Measurements from ENCODE around the gene ANO9. TPM values are rescaled to one million over a fixed set of nuclear protein-coding genes. Genes with fewer than 3 reads are reported as not detected.

ANO9 gene
- total RNA-seq, 2 experiments from 2014 or later: 72.6 to 78.9 TPM

- no peak for ATAC-seq
- DNase-seq: no peak
- Mint-ChIP-seq H3K4me3 (no peak overlapping the region), H3K27ac (no peak overlapping the region), H3K27me3 (ENCODE audit: low read depth) (peaks cover 3% of the 10 kb centered on the region), H3K4me1 (ENCODE audit: low read depth) (peaks cover 6% of the 10 kb centered on the region), H3K36me3 (ENCODE audit: low read depth) (no peaks in the 10 kb centered on the region), H3K9me3 (ENCODE audit: insufficient read depth) (no peaks in the 10 kb centered on the region)
- ChIA-PET POLR2A (no interaction called here), CTCF (no interaction called here)
Measured at GRCh38 chr11:380996-381395, 60.8 kb downstream of the ANO9 start.

GRCh38 chr11:380491-380890 is 61.3 kb downstream of the ANO9 start:
- Mint-ChIP-seq H3K4me1 (ENCODE audit: low read depth) (peaks cover 6% of the 10 kb centered on the region), H3K4me3 (no peak overlapping the region), H3K27ac (no peak overlapping the region), H3K27me3 (ENCODE audit: low read depth) (peaks cover 3% of the 10 kb centered on the region), H3K36me3 (ENCODE audit: low read depth) (no peaks in the 10 kb centered on the region), H3K9me3 (ENCODE audit: insufficient read depth) (no peaks in the 10 kb centered on the region)
- ChIA-PET CTCF (no interaction called here), POLR2A (no interaction called here)
- ATAC-seq (no peak), DNase-seq (no peak)

- Mint-ChIP-seq H3K27ac (no peak overlapping the region), H3K4me3 (no peak overlapping the region), H3K27me3 (ENCODE audit: low read depth) (peaks cover 3% of the 10 kb centered on the region), H3K9me3 (ENCODE audit: insufficient read depth) (no peaks in the 10 kb centered on the region), H3K36me3 (ENCODE audit: low read depth) (no peaks in the 10 kb centered on the region), H3K4me1 (ENCODE audit: low read depth) (peaks cover 6% of the 10 kb centered on the region)
- DNase-seq: no peak
- POLR2A ChIA-PET: interaction anchor here (0.9 kb wide), 1 partner anchor 201 kb away, joined by 3 read pairs; no protein-coding TSS in a partner anchor
- CTCF ChIA-PET: no interaction called here
- ATAC-seq: no peak
Measured at GRCh38 chr11:380095-380480, 61.7 kb downstream of the ANO9 start.

- Mint-ChIP-seq H3K4me1 (ENCODE audit: low read depth) (peaks cover 6% of the 10 kb centered on the region), H3K27ac (no peak overlapping the region), H3K36me3 (ENCODE audit: low read depth) (no peaks in the 10 kb centered on the region), H3K27me3 (ENCODE audit: low read depth) (peaks cover 3% of the 10 kb centered on the region), H3K4me3 (no peak overlapping the region), H3K9me3 (ENCODE audit: insufficient read depth) (no peaks in the 10 kb centered on the region)
- CTCF ChIA-PET: no interaction called here
- DNase-seq (no peak), ATAC-seq (no peak)
- POLR2A ChIA-PET: interaction anchor here (0.9 kb wide), 1 partner anchor 202 kb away, joined by 3 read pairs; no protein-coding TSS in a partner anchor
Measured at GRCh38 chr11:379205-380094, 62.4 kb downstream of the ANO9 start.

GRCh38 chr11:377883-378500 is 63.8 kb downstream of the ANO9 start:
- Mint-ChIP-seq H3K27ac (no peak overlapping the region), H3K27me3 (ENCODE audit: low read depth) (peaks cover 3% of the 10 kb centered on the region), H3K9me3 (ENCODE audit: insufficient read depth) (no peaks in the 10 kb centered on the region), H3K4me3 (no peak overlapping the region), H3K36me3 (ENCODE audit: low read depth) (peaks cover 6% of the 10 kb centered on the region), H3K4me1 (ENCODE audit: low read depth) (peaks cover 6% of the 10 kb centered on the region)
- ChIA-PET POLR2A (no interaction called here), CTCF (no interaction called here)
- no peak for ATAC-seq
- DNase-seq: no peak

- DNase-seq (no peak), ATAC-seq (no peak)
- peaks cover 6% of the 10 kb centered on the region for H3K36me3 Mint-ChIP-seq (ENCODE audit: low read depth)
- no peak overlapping the region for H3K4me3 Mint-ChIP-seq
- ChIA-PET POLR2A (no interaction called here), CTCF (interaction anchor here (0.6 to 0.9 kb wide), 2 partner anchors 19 to 142 kb away, joined by 3 read pairs; no protein-coding TSS in a partner anchor)
- no peaks in the 10 kb centered on the region for H3K9me3 Mint-ChIP-seq (ENCODE audit: insufficient read depth)
- no peak overlapping the region for H3K27ac Mint-ChIP-seq
- H3K27me3 Mint-ChIP-seq (ENCODE audit: low read depth): peaks cover 3% of the 10 kb centered on the region
- H3K4me1 Mint-ChIP-seq (ENCODE audit: low read depth): peaks cover 5% of the 10 kb centered on the region
Measured at GRCh38 chr11:377174-377865, 64.5 kb downstream of the ANO9 start.

GRCh38 chr11:376531-377173 is 65.2 kb downstream of the ANO9 start:
- ATAC-seq: no peak
- no peaks in the 10 kb centered on the region for H3K9me3 Mint-ChIP-seq (ENCODE audit: insufficient read depth)
- no peaks in the 10 kb centered on the region for H3K27me3 Mint-ChIP-seq (ENCODE audit: low read depth)
- no peak overlapping the region for H3K4me3 Mint-ChIP-seq
- H3K27ac Mint-ChIP-seq: no peak overlapping the region
- CTCF ChIA-PET: interaction anchor here (0.6 to 0.9 kb wide), 2 partner anchors 20 to 142 kb away, joined by 3 read pairs; no protein-coding TSS in a partner anchor
- DNase-seq: no peak
- H3K4me1 Mint-ChIP-seq (ENCODE audit: low read depth): no peaks in the 10 kb centered on the region
- POLR2A ChIA-PET: no interaction called here
- H3K36me3 Mint-ChIP-seq (ENCODE audit: low read depth): peaks cover 6% of the 10 kb centered on the region

GRCh38 chr11:375065-376025 is 66.5 kb downstream of the ANO9 start:
- H3K27me3 Mint-ChIP-seq (ENCODE audit: low read depth): peaks cover 10% of the 10 kb centered on the region
- no peak overlapping the region for H3K4me3 Mint-ChIP-seq
- no peaks in the 10 kb centered on the region for H3K9me3 Mint-ChIP-seq (ENCODE audit: insufficient read depth)
- DNase-seq (no peak), ATAC-seq (no peak)
- CTCF ChIA-PET: no interaction called here
- no peaks in the 10 kb centered on the region for H3K4me1 Mint-ChIP-seq (ENCODE audit: low read depth)
- peaks cover 6% of the 10 kb centered on the region for H3K36me3 Mint-ChIP-seq (ENCODE audit: low read depth)
- peak overlapping the region; percentile 15 for H3K27ac Mint-ChIP-seq
- POLR2A ChIA-PET: no interaction called here

GRCh38 chr11:373716-374551 is 67.9 kb downstream of the ANO9 start:
- no peak overlapping the region for H3K4me3 Mint-ChIP-seq
- ChIA-PET POLR2A (no interaction called here), CTCF (no interaction called here)
- peaks cover 6% of the 10 kb centered on the region for H3K36me3 Mint-ChIP-seq (ENCODE audit: low read depth)
- no peaks in the 10 kb centered on the region for H3K4me1 Mint-ChIP-seq (ENCODE audit: low read depth)
- no peaks in the 10 kb centered on the region for H3K9me3 Mint-ChIP-seq (ENCODE audit: insufficient read depth)
- H3K27ac Mint-ChIP-seq: peak overlapping the region; percentile 69
- H3K27me3 Mint-ChIP-seq (ENCODE audit: low read depth): peaks cover 15% of the 10 kb centered on the region
- ATAC-seq (no peak), DNase-seq (no peak)

GRCh38 chr11:372809-373715 is 68.7 kb downstream of the ANO9 start:
- no peak for ATAC-seq
- no peaks in the 10 kb centered on the region for H3K9me3 Mint-ChIP-seq (ENCODE audit: insufficient read depth)
- no peak for DNase-seq
- H3K4me1 Mint-ChIP-seq (ENCODE audit: low read depth): peaks cover 6% of the 10 kb centered on the region
- peaks cover 8% of the 10 kb centered on the region for H3K36me3 Mint-ChIP-seq (ENCODE audit: low read depth)
- ChIA-PET CTCF (no interaction called here), POLR2A (interaction anchor here (0.6 kb wide), 1 partner anchor 131 kb away, joined by 3 read pairs; no protein-coding TSS in a partner anchor)
- peaks cover 21% of the 10 kb centered on the region for H3K27me3 Mint-ChIP-seq (ENCODE audit: low read depth)
- H3K27ac Mint-ChIP-seq: no peak overlapping the region
- no peak overlapping the region for H3K4me3 Mint-ChIP-seq
